Stomach (tissue), 4 donors: ENCODE data around the gene ZNF462.

Experiments
- CTCF ChIP-seq, 7 experiments: fragments of 450-650 bp in 4 of 7; fragments of 200-600 bp in 3 of 7; sonication (generic) in 3 of 7; IDR thresholded peaks; one replicate each; pipeline ENCODE4 v1.5.1; 2016 to 2019; ENCODE audit warnings: antibody characterized with exemption in 7 of 7, control low read depth in 2 of 7, mild to moderate bottlenecking in 1 of 7
- POLR2A ChIP-seq, 4 donors: fragments of 450-650 bp; IDR thresholded peaks; one replicate each; pipeline ENCODE4 v1.6.1; 2016; ENCODE audit warnings: antibody characterized with exemption in 4 of 4, control low read depth in 2 of 4, mild to moderate bottlenecking in 1 of 4, moderate library complexity in 1 of 4

GRCh38 chr9:106893088-106893487 is 30.1 kb downstream of the ZNF462 start:
- TF ChIP-seq CTCF (IDR thresholded peaks at IDR 0.05) (no peak), POLR2A (IDR thresholded peaks at IDR 0.05) (no peak)
